Measurements from ENCODE around the gene SOCS6. TPM values are rescaled to one million over a fixed set of nuclear protein-coding genes. Genes with fewer than 3 reads are reported as not detected.

The SOCS6 gene
- total and polyA plus RNA-seq, 4 donors: 5.5 to 30.1 (median 8.7) TPM

DNA sequence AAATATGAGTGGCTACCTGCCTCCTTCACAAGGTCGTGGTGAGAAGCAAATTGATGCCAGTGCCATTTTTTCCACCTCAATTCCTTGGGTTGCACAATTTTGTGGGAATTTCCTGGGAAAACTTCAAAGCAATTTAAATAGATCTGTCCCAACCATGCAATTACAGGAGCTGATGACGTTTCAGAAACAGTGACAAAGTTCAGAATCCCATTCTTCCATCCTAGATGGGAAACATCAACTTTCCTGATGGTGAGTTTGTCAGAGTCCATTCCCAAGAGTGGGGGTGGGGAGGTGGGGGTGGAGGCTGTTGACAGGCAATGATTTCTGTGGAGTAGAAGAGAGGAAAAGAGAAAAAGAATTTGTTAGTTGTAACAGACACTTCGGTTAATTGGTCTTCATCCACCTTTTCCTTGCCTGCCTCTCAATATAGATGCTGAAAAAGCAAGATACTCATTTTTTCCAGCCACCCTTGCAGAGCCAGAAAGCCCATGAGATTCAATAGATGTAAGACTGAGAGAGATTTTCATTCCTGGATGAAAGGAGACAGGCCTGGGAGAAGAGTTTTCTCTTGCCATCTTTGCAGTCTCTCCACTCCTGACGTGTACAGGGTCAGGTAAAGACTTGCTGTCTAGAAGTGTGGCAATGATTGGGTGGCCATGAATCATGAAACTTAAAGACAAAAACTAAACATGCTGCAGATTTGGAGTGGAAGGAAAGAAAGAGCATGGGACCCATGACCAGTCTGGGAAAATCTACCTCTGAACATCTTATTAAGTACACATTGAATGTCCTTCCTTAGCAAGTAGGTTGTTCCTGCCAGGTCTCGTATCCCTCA, 47.3 kb downstream of the SOCS6 start:
- Histone ChIP-seq H3K36me3 (ENCODE audit: control insufficient read depth in 4 of 4, insufficient read depth in 3 of 4, low read depth in 1 of 4, low read length in 3 of 4) (peaks cover 0 to 7% (median 0%) of the 10 kb centered on the region in 4 donors), H3K9me3 (ENCODE audit: control insufficient read depth in 4 of 4, low read length in 3 of 4) (no peaks in the 10 kb centered on the region), H3K4me1 (ENCODE audit: control insufficient read depth in 4 of 4, insufficient read depth in 4 of 4, low read length in 3 of 4) (peaks cover 0 to 24% (median 12%) of the 10 kb centered on the region in 4 donors), H3K9ac (ENCODE audit: low read depth in 1 of 2, low read length in 2 of 2) (peak overlapping the region in 1 of 2 donors; percentile 17), H3K27me3 (ENCODE audit: control insufficient read depth in 4 of 4, insufficient read depth in 4 of 4, low read length in 3 of 4) (no peaks in the 10 kb centered on the region), H3K27ac (ENCODE audit: low read depth in 1 of 2, low read length in 2 of 2) (peak overlapping the region; percentile 80 to 84), H3K4me3 (ENCODE audit: low read depth in 1 of 3, low read length in 3 of 3) (peak overlapping the region in 1 of 3 donors; percentile 31)
- DNase-seq (ENCODE audit: low spot score): no peak
- TF ChIP-seq RAD21 (IDR thresholded peaks at IDR 0.05) (peak; percentile 55 to 67), JUND (IDR thresholded peaks at IDR 0.05) (peak; percentile 81 to 89), SP1 (IDR thresholded peaks at IDR 0.05) (peak; percentile 81), RXRA (IDR thresholded peaks at IDR 0.05) (peak; percentile 81 to 85), REST (IDR thresholded peaks at IDR 0.05) (peak; percentile 70), TAF1 (conservative IDR thresholded peaks at IDR 0.05) (no peak), EGR1 (IDR thresholded peaks at IDR 0.05; ENCODE audit: low read depth in 2 of 2) (peak in 1 of 2 donors; percentile 88), FOXA2 (IDR thresholded peaks at IDR 0.05) (no peak), HNF4A (conservative IDR thresholded peaks at IDR 0.05) (peak; percentile 91 to 94), FOXA1 (IDR thresholded peaks at IDR 0.05) (no peak), HNF4G (IDR thresholded peaks at IDR 0.05) (peak; percentile 79), YY1 (IDR thresholded peaks at IDR 0.05) (peak; percentile 85), GABPA (IDR thresholded peaks at IDR 0.05 in 1 of 2, conservative IDR thresholded peaks at IDR 0.05 in 1 of 2) (peak in 1 of 2 donors; percentile 31), ZBTB33 (IDR thresholded peaks at IDR 0.05) (peak; percentile 77), NR2F2 (IDR thresholded peaks at IDR 0.05) (peak; percentile 19)
- TF ChIP-seq, protein P1, sequence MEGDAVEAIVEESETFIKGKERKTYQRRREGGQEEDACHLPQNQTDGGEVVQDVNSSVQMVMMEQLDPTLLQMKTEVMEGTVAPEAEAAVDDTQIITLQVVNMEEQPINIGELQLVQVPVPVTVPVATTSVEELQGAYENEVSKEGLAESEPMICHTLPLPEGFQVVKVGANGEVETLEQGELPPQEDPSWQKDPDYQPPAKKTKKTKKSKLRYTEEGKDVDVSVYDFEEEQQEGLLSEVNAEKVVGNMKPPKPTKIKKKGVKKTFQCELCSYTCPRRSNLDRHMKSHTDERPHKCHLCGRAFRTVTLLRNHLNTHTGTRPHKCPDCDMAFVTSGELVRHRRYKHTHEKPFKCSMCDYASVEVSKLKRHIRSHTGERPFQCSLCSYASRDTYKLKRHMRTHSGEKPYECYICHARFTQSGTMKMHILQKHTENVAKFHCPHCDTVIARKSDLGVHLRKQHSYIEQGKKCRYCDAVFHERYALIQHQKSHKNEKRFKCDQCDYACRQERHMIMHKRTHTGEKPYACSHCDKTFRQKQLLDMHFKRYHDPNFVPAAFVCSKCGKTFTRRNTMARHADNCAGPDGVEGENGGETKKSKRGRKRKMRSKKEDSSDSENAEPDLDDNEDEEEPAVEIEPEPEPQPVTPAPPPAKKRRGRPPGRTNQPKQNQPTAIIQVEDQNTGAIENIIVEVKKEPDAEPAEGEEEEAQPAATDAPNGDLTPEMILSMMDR (IDR thresholded peaks at IDR 0.05; ENCODE audit: low read depth, low read length, missing input control): no peak
- TF ChIP-seq, protein P2, sequence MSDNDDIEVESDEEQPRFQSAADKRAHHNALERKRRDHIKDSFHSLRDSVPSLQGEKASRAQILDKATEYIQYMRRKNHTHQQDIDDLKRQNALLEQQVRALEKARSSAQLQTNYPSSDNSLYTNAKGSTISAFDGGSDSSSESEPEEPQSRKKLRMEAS (IDR thresholded peaks at IDR 0.05): peak; percentile 80
- TF ChIP-seq, protein P3, sequence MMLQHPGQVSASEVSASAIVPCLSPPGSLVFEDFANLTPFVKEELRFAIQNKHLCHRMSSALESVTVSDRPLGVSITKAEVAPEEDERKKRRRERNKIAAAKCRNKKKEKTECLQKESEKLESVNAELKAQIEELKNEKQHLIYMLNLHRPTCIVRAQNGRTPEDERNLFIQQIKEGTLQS (IDR thresholded peaks at IDR 0.05): peak; percentile 76
- WGBS: 59% methylated on average over 5 of the region's 5 CpGs

Data from liver (tissue), 9 donors.